ENCODE results near the gene TIMELESS. TPM values are rescaled to one million over a fixed set of nuclear protein-coding genes. Genes with fewer than 3 reads are reported as not detected.

The TIMELESS gene
- total RNA-seq, 4 donors from 2014 or later: 4.6 to 7.6 (median 6.7) TPM

DNA sequence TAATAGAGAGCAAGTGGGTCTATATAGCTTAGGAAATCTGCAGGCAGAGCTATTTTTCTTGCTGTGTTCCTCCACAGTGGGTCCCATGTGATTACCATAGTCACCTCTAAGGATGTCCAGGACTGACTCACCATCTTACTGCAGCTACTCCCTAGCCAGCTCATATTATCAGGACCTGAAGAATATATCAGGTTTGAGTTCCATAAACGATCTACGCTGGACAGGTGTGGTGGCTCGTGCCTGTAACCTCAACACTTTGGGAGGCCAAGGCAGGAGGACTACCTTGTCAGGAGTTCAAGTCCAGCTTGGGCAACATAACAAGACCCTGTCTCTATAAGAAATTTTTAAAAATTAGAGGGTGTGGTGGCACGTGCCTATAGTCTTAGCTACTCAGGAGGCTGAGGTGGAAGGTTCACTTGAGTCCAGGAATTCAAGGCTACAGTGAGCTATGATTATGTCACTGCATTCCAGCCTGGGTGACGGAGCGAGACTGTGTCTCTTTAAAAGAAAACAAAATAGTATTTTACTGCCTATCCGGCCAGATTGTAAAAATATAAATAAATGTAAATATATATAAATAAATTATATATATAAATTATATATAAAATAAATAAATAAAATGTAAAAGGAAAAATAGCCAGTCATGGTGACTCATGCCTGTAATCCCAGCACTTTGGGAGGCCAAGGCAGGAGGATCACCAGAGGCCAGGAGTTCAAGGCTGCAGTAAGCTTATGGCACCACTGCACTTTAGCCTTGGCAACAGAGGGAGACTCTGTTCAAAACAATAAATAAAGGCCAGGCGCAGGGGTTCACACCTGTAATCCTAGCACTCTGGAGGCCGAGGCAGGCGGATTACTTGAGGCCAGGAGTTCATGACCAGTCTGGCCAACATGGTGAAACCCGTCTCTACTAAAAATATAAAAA lies 12.3 kb upstream of the TIMELESS start:
- Histone ChIP-seq H3K27me3 (no peaks in the 10 kb centered on the region), H3K27ac (no peak overlapping the region), H3K36me3 (no peaks in the 10 kb centered on the region), H3K4me3 (replicated peaks in 1 of 3) (no peak overlapping the region), H3K9me3 (no peaks in the 10 kb centered on the region), H3K4me1 (peaks cover 0 to 6% of the 10 kb centered on the region in 2 donors)
- DNase-seq: no peak
- intact Hi-C loops (cut with DNase I): loop anchor here (10.0 kb wide), 4 partner anchors 127 to 337 kb away; partner anchors contain the start of genes ESYT1, IL23A and PAN2
- WGBS, 2 donors: 87% methylated on average over 11 of the region's 11 CpGs
- TF ChIP-seq, protein P1, sequence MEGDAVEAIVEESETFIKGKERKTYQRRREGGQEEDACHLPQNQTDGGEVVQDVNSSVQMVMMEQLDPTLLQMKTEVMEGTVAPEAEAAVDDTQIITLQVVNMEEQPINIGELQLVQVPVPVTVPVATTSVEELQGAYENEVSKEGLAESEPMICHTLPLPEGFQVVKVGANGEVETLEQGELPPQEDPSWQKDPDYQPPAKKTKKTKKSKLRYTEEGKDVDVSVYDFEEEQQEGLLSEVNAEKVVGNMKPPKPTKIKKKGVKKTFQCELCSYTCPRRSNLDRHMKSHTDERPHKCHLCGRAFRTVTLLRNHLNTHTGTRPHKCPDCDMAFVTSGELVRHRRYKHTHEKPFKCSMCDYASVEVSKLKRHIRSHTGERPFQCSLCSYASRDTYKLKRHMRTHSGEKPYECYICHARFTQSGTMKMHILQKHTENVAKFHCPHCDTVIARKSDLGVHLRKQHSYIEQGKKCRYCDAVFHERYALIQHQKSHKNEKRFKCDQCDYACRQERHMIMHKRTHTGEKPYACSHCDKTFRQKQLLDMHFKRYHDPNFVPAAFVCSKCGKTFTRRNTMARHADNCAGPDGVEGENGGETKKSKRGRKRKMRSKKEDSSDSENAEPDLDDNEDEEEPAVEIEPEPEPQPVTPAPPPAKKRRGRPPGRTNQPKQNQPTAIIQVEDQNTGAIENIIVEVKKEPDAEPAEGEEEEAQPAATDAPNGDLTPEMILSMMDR (IDR thresholded peaks at IDR 0.05): no peak
- TF ChIP-seq POLR2A (IDR thresholded peaks at IDR 0.05): no peak

DNA sequence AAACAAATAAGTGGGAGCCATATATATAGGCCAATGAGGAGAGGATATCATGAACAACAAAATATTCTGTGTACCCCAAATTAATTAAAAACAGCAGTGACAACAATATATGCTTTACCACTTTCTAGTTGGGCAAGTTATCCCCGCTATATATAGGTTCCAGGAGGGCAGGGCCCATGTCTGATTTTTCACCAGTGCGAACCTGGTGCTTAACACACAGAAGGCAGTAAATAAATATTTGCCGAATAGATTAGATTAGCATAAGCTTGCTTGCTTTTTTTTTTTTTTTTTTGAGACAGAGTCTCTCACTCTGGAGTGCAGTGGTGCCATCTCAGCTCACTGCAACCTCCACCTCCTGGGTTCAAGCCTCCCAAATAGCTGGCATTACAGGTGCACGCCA lies 8.6 kb upstream of the TIMELESS start:
- no peak overlapping the region for H3K27ac ChIP-seq
- no peak for TF ChIP-seq POLR2A (IDR thresholded peaks at IDR 0.05)
- TF ChIP-seq, protein P1 (IDR thresholded peaks at IDR 0.05): no peak
- 88% methylated on average over 4 of the region's 4 CpGs for WGBS, 2 donors

DNA sequence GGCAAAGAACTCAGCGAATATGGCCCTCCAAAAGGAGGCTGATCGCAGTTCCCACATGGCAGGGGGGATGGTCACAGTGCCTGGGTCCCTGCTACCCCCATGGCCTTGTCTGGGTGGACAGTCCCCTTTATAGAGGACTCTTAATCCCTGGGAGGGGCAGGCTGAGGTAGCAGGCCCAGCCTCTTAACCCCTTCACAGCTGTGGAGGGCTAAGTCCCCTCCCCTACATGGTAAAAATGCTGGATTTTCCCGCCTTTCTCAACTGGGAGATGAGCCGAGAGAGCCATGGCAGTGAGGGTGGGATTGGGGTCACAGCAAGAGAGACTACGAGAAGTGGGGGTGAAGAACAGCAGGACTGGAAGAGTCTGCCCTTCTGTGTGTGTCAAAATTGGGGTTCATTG lies 5.3 kb upstream of the TIMELESS start, which contains the start of gene MIP:
Gene MIP (minus strand): TSS at position 101 of the 400 bp plus-strand sequence. CDS start 44 bp downstream, at position 57.
- Histone ChIP-seq H3K4me1 (peaks cover 0 to 4% of the 10 kb centered on the region in 2 donors), H3K4me3 (replicated peaks in 1 of 3) (no peak within 1 kb of the TSS), H3K9me3 (no peaks in the 10 kb centered on the region), H3K36me3 (no peaks in the 10 kb centered on the region), H3K27ac (no peak within 1 kb of the TSS), H3K27me3 (no peaks in the 10 kb centered on the region)
- no peak for TF ChIP-seq POLR2A (IDR thresholded peaks at IDR 0.05)
- TF ChIP-seq, protein P1 (IDR thresholded peaks at IDR 0.05): no peak
- no peak for DNase-seq
- WGBS, 2 donors: 87 to 89% methylated on average over 3 to 5 of the region's 5 CpGs
- intact Hi-C loops (cut with DNase I): loop anchor here (10.0 kb wide), 1 partner anchor 100 kb away; no protein-coding TSS in a partner anchor

More for the DNA sequence above, 8.6 kb upstream of the TIMELESS start:
- intact Hi-C loops (cut with DNase I): loop anchor here (10.0 kb wide), 1 partner anchor 103 kb away; no protein-coding TSS in a partner anchor
- Histone ChIP-seq H3K4me3 (replicated peaks in 1 of 3) (no peak overlapping the region), H3K4me1 (no peaks in the 10 kb centered on the region), H3K27me3 (no peaks in the 10 kb centered on the region), H3K36me3 (no peaks in the 10 kb centered on the region), H3K9me3 (no peaks in the 10 kb centered on the region)
- DNase-seq: no peak

DNA sequence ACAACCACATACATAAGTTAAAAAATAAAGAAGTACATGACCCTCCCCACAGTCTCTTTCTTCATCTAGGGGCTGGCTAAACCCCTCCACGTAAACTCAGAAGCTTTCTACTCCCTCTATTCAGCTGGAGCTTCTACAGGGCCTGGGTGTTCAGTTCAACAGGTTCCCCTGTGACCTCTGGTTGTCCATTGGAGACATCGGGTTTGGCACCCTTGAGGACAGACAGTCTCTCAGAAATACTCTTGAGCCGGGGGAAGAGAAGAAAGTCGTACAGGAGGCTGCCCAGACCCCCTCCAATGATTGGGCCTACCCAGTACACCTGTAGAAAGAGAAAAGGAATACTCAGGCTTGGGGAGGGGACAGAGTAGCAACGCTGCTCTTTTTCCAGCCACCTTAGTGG lies 1.9 kb upstream of the TIMELESS start:
- WGBS, 2 donors: 68 to 71% methylated on average over 5 of the region's 5 CpGs

More for the DNA sequence above, 1.9 kb upstream of the TIMELESS start:
- Histone ChIP-seq H3K27ac (no peak overlapping the region), H3K27me3 (no peaks in the 10 kb centered on the region), H3K9me3 (no peaks in the 10 kb centered on the region), H3K36me3 (no peaks in the 10 kb centered on the region), H3K4me1 (peaks cover 3 to 10% of the 10 kb centered on the region in 2 donors), H3K4me3 (replicated peaks in 1 of 3) (no peak overlapping the region)
- intact Hi-C loops (cut with DNase I): loop anchor here (10.0 kb wide), 1 partner anchor 96 kb away; no protein-coding TSS in a partner anchor
- TF ChIP-seq, protein P1 (IDR thresholded peaks at IDR 0.05): no peak
- TF ChIP-seq POLR2A (IDR thresholded peaks at IDR 0.05): no peak
- DNase-seq: no peak

All from thyroid gland (tissue), 4 donors.